Kidney (tissue), 14 donors: ENCODE results near the gene PDZD2. TPM values are rescaled to one million over a fixed set of nuclear protein-coding genes. Genes with fewer than 3 reads are reported as not detected.

Source experiments
- DNase-seq, 5 donors: peaks; one replicate each; pipeline ENCODE4 v3.0.0-alpha.2; 2013 to 2020
- FAIRE-seq: peaks from 2 replicates; lab custom pipeline; 2012; peaks lifted over from hg19 to GRCh38; lab: Jason Lieb, UNC
- H3K27ac ChIP-seq, 2 donors: one replicate each; pipeline ENCODE4 v1.7.0; 2013; ENCODE audit warnings: low read depth in 2 of 2, low read length in 2 of 2, inconsistent platforms in 1 of 2
- H3K27me3 ChIP-seq: one replicate; pipeline ENCODE4 v1.7.1; 2013; ENCODE audit warnings: low read length, inconsistent platforms; ENCODE audit not compliant: control insufficient read depth, insufficient read depth
- H3K36me3 ChIP-seq, 3 donors: one replicate each; pipeline versions ENCODE4 v1.7.0 to v1.7.1; 2013; ENCODE audit warnings: low read length in 3 of 3, control low read depth in 1 of 3, inconsistent platforms in 1 of 3; ENCODE audit not compliant: insufficient read depth in 3 of 3, control insufficient read depth in 2 of 3
- H3K4me1 ChIP-seq, 3 donors: one replicate each; pipeline versions ENCODE4 v1.7.0 to v1.7.1; 2013; ENCODE audit warnings: low read length in 3 of 3, inconsistent platforms in 1 of 3, low read depth in 1 of 3; ENCODE audit not compliant: control insufficient read depth in 2 of 3, insufficient read depth in 2 of 3
- H3K4me3 ChIP-seq, 3 donors: one replicate each; pipeline versions ENCODE4 v1.7.0 to v1.8.1; 2013; ENCODE audit warnings: low read length in 3 of 3, control low read depth in 1 of 3, inconsistent platforms in 1 of 3
- H3K9ac ChIP-seq, 3 donors: one replicate each; pipeline versions ENCODE4 v1.7.0 to v1.7.1; 2013; ENCODE audit warnings: low read length in 3 of 3, control low read depth in 1 of 3, inconsistent platforms in 1 of 3
- H3K9me3 ChIP-seq, 3 donors: one replicate each; pipeline versions ENCODE4 v1.7.0 to v1.7.1; 2013; ENCODE audit warnings: low read length in 3 of 3, control low read depth in 1 of 3, inconsistent platforms in 1 of 3; ENCODE audit not compliant: control insufficient read depth in 2 of 3, insufficient read depth in 1 of 3
- intact Hi-C: fragments of 100-400 bp; cut with DNase I; formaldehyde crosslinking; loops from one replicate; pipeline ENCODE4 v1.11.1; 2022
- polyA plus RNA-seq: library from polyadenylated mRNA; stranded (reverse); fragments of 350-450 nt; fragmentation: Illumina TruSeq; extraction: RNeasy Lipid Tissue Mini Kit (QIAGEN cat#74804); gene quantifications from one replicate; pipeline ENCODE4 v1.2.3, GENCODE V29; 2014; ENCODE audit warnings: low read depth, low replicate concordance; ENCODE audit not compliant: insufficient read depth
- total RNA-seq: library from RNA; stranded (reverse); fragmentation: NEBNext Ultra II Directional; extraction: Animal tissue kit (Norgen Biotek cat#: 25700); gene quantifications from one replicate; pipeline ENCODE4 v1.2.1, GENCODE V29; 2021
- TF ChIP-seq, protein P1 (sequence below): IDR thresholded peaks from 3 replicates; pipeline ENCODE4 v1.5.1; 2012; ENCODE audit warnings: mild to moderate bottlenecking, moderate library complexity, borderline replicate concordance; ENCODE audit not compliant: insufficient read depth; ENCODE audit errors: extremely low read depth
- donor health status: control.
- donor health status: control.
- donor health status: control.
- donor health status: control.
- donor health status: control.
- donor health status: DM: yes; HTN: yes; CAD: no.
- donor health status: Normal renal cell carcinoma (clear cell type).

Gene PDZD2
- total and polyA plus RNA-seq, 2 donors from 2014 or later: 6.2 to 14.8 TPM

DNA sequence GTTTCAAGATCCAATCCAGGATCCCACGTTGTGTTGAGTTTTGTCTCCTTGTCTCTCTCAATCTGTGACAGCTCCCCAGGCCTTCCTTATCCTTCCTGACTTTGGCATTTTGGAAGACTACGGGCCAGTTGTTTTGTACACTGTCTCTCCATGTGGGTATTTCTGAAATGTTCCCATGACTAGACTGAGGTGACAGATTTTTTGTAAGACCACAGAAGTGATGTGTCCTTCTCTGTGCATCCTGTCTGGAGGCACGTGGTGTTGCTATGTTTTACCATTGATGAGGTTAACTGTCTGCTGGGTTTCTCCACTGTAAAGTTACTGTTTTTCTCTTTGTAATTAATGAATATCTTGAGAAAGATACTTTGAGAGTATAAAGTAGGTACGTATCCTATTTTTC, 15.7 kb upstream of the PDZD2 start:
- H3K27ac ChIP-seq: no peak overlapping the region
- intact Hi-C loops: no loop called here
- H3K4me3 ChIP-seq: no peak overlapping the region
- no peaks in the 10 kb centered on the region for H3K4me1 ChIP-seq
- no peaks in the 10 kb centered on the region for H3K36me3 ChIP-seq
- FAIRE-seq (no peak), DNase-seq (no peak)
- no peaks in the 10 kb centered on the region for H3K9me3 ChIP-seq
- no peaks in the 10 kb centered on the region for H3K27me3 ChIP-seq
- TF ChIP-seq, protein P1, sequence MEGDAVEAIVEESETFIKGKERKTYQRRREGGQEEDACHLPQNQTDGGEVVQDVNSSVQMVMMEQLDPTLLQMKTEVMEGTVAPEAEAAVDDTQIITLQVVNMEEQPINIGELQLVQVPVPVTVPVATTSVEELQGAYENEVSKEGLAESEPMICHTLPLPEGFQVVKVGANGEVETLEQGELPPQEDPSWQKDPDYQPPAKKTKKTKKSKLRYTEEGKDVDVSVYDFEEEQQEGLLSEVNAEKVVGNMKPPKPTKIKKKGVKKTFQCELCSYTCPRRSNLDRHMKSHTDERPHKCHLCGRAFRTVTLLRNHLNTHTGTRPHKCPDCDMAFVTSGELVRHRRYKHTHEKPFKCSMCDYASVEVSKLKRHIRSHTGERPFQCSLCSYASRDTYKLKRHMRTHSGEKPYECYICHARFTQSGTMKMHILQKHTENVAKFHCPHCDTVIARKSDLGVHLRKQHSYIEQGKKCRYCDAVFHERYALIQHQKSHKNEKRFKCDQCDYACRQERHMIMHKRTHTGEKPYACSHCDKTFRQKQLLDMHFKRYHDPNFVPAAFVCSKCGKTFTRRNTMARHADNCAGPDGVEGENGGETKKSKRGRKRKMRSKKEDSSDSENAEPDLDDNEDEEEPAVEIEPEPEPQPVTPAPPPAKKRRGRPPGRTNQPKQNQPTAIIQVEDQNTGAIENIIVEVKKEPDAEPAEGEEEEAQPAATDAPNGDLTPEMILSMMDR: no peak
- H3K9ac ChIP-seq: no peak overlapping the region

DNA sequence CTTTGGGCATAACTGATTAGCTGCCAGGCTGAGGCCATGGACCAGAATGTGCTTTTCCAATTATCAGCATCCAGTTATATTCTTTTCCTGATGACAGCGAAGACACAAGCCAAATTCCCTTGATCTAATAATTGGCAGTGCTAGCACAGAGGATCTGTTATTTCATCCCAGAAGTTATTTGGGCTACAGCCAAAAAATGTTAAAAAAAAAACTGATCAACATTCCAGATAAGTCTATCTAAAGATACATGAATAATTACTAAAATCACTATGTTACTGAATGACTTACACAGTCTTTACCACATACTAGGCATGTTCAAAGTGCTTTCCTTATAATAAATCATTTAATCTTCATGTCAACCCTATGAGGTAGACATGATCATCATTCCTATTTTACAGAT, 13.5 kb upstream of the PDZD2 start:
- TF ChIP-seq, protein P1: no peak
- intact Hi-C loops: no loop called here
- DNase-seq (no peak), FAIRE-seq (no peak)
- H3K9me3 ChIP-seq: no peaks in the 10 kb centered on the region
- H3K4me3 ChIP-seq: no peak overlapping the region
- no peak overlapping the region for H3K9ac ChIP-seq
- H3K27me3 ChIP-seq: no peaks in the 10 kb centered on the region
- no peaks in the 10 kb centered on the region for H3K36me3 ChIP-seq
- no peaks in the 10 kb centered on the region for H3K4me1 ChIP-seq
- no peak overlapping the region for H3K27ac ChIP-seq

DNA sequence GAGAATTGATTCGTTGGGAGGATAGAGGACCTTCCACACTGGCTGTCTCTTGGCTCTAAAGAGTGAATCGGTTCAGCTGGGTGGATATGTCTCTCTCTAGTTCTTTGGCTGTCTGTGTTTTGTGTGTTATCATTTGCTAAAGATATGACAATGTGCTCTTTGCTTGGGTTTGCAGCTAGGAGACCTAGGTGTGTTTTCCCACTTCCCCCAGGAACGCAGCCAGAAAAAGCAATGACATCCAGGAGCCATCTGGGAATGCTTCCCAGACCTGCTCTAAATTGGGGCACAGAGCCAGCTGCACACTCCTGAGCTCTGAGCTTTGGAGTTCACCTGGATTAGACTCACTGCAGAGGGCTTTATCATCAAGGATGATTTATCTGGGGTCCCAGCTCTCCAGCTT, 12.8 kb upstream of the PDZD2 start:
- H3K9me3 ChIP-seq: no peaks in the 10 kb centered on the region
- DNase-seq: no peak
- TF ChIP-seq, protein P1: no peak
- no peaks in the 10 kb centered on the region for H3K27me3 ChIP-seq
- FAIRE-seq: no peak
- H3K27ac ChIP-seq: no peak overlapping the region
- H3K4me1 ChIP-seq: no peaks in the 10 kb centered on the region
- H3K36me3 ChIP-seq: no peaks in the 10 kb centered on the region
- intact Hi-C loops: no loop called here
- H3K4me3 ChIP-seq: no peak overlapping the region
- H3K9ac ChIP-seq: no peak overlapping the region

DNA sequence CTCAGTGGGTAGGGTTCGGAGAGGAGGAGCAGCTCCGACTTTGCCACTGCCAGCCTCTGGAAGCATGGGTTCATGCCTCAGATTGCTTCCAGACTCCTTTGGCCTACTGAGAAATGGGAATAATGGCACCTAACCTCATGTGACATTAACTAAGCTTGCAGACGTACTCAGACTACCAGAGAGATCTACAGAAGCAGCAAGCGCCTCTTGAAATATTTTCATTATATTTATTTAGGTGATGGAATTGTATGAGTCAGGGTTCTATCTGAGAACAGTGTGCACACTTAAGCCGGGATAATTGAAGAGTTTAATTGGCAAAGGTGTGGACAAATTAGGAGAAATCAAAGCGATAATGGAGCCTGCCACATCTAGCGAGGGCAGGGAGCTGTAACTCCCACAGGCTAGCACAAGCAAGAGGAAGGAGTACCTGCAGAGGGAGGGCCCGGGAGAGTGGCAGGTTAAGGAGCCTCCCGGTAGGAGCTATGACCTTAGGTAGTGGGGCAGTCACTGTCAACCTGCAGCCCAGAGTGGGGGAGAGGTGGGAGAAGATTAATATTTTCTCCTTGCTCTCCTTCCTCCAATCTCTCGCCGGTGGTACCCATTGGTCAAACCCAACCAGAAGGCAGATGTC, 12.2 kb upstream of the PDZD2 start:
- Histone ChIP-seq H3K9ac (no peak overlapping the region), H3K4me1 (no peaks in the 10 kb centered on the region), H3K9me3 (no peaks in the 10 kb centered on the region), H3K36me3 (no peaks in the 10 kb centered on the region), H3K27me3 (no peaks in the 10 kb centered on the region), H3K27ac (no peak overlapping the region), H3K4me3 (no peak overlapping the region)
- intact Hi-C loops: no loop called here
- FAIRE-seq: no peak
- no peak for DNase-seq
- TF ChIP-seq, protein P1: no peak
